Keratinocyte (primary cell): ENCODE results near the gene LAMC3. TPM values are rescaled to one million over a fixed set of nuclear protein-coding genes. Genes with fewer than 3 reads are reported as not detected.
A peak's percentile ranks its signal among the peaks of the same experiment; 100 is the strongest.

Source experiments
- DNase-seq: peaks from one replicate; pipeline ENCODE4 v3.0.0-alpha.2; 2011; ENCODE audit warnings: low read depth, missing footprints, low spot score
- FAIRE-seq: peaks from 2 replicates; lab custom pipeline; 2011; peaks lifted over from hg19 to GRCh38; lab: Jason Lieb, UNC
- H2AFZ ChIP-seq: 2 replicates; pipeline ENCODE4 v1.6.0; 2012; ENCODE audit warnings: low read length, control low read depth, inconsistent platforms; ENCODE audit not compliant: control insufficient read depth
- H3K27ac ChIP-seq: 2 replicates; pipeline ENCODE4 v1.5.1; 2011; ENCODE audit warnings: low read length; ENCODE audit not compliant: control insufficient read depth, insufficient read depth
- H3K27me3 ChIP-seq: 3 replicates; pipeline ENCODE4 v1.6.0; 2011; ENCODE audit warnings: low read length; ENCODE audit not compliant: control insufficient read depth, insufficient read depth; ENCODE audit errors: extremely low read depth
- H3K36me3 ChIP-seq, 2 experiments: 2 replicates in 1 of 2; 3 replicates in 1 of 2; pipeline ENCODE4 v1.5.1; 2011; ENCODE audit warnings: low read length in 2 of 2, mild to moderate bottlenecking in 1 of 2; ENCODE audit not compliant: control insufficient read depth in 2 of 2, insufficient read depth in 2 of 2; ENCODE audit errors: extremely low read depth in 1 of 2
- H3K4me1 ChIP-seq: 3 replicates; pipeline ENCODE4 v1.5.1; 2011; ENCODE audit warnings: low read length; ENCODE audit not compliant: control insufficient read depth, insufficient read depth; ENCODE audit errors: extremely low read depth
- H3K4me2 ChIP-seq: 3 replicates; pipeline ENCODE4 v1.6.0; 2011; ENCODE audit warnings: low read depth, low read length; ENCODE audit not compliant: control insufficient read depth, insufficient read depth; ENCODE audit errors: extremely low read depth
- H3K4me3 ChIP-seq, 3 experiments: fragments of 200-600 bp in 1 of 3; sonication (generic) in 1 of 3; 2 replicates in 2 of 3; 3 replicates in 1 of 3; pipeline ENCODE4 v1.5.1; 2011 to 2016; ENCODE audit warnings: low read length in 3 of 3, mild to moderate bottlenecking in 3 of 3, control low read depth in 2 of 3, inconsistent platforms in 1 of 3, low read depth in 1 of 3, mixed read lengths in 1 of 3, mixed run types in 1 of 3, moderate library complexity in 1 of 3; ENCODE audit not compliant: control insufficient read depth in 2 of 3, insufficient read depth in 2 of 3; ENCODE audit errors: extremely low read depth in 1 of 3
- H3K79me2 ChIP-seq: 2 replicates; pipeline ENCODE4 v1.6.0; 2012; ENCODE audit warnings: low read length; ENCODE audit not compliant: control insufficient read depth, insufficient read depth
- H3K9ac ChIP-seq: 3 replicates; pipeline ENCODE4 v1.6.0; 2011; ENCODE audit warnings: low read length; ENCODE audit not compliant: control insufficient read depth, insufficient read depth; ENCODE audit errors: extremely low read depth
- H3K9me1 ChIP-seq: 3 replicates; pipeline ENCODE4 v1.6.0; 2011; ENCODE audit warnings: low read length; ENCODE audit not compliant: control insufficient read depth, insufficient read depth; ENCODE audit errors: extremely low read depth
- H3K9me3 ChIP-seq: 2 replicates; pipeline ENCODE4 v1.5.1; 2012; ENCODE audit warnings: low read depth, low read length; ENCODE audit not compliant: control insufficient read depth
- H4K20me1 ChIP-seq: 3 replicates; pipeline ENCODE4 v1.6.0; 2011; ENCODE audit warnings: low read length; ENCODE audit not compliant: control insufficient read depth, insufficient read depth; ENCODE audit errors: extremely low read depth
- EZH2 ChIP-seq: IDR thresholded peaks from one replicate; pipeline ENCODE4 v1.6.1; 2012; ENCODE audit warnings: inconsistent platforms, mild to moderate bottlenecking, low read length, moderate library complexity
- dilution Hi-C: fragments of 300-500 bp; cut with MboI; formaldehyde crosslinking; loops from one replicate; pipeline ENCODE4 v1.7.0; 2020; ENCODE audit warnings: low sequenced_read_pairs; ENCODE audit not compliant: extremely low pct_ligation_motif_present
- polyA plus RNA-seq, 5 experiments: library from polyadenylated mRNA; depleted of rRNA in 3 of 5; stranded (reverse) in 3 of 5; stranded (forward) in 1 of 5; unstranded in 1 of 5; fragments of >200 nt; gene quantifications; 1 replicate in 1 of 5; 2 replicates in 3 of 5; 3 replicates in 1 of 5; pipeline versions ENCODE4 v1.2.1 to v1.2.3, GENCODE V29; 2011 to 2012; ENCODE audit warnings: missing spikeins in 2 of 5, low read depth in 1 of 5, low replicate concordance in 1 of 5
- TF ChIP-seq, protein P1 (sequence below), 3 experiments: IDR thresholded peaks in 1 of 3; conservative IDR thresholded peaks in 1 of 3; optimal IDR thresholded peaks in 1 of 3; 2 replicates in 2 of 3; 3 replicates in 1 of 3; pipeline versions ENCODE3 to v1.5.1; 2011; ENCODE audit warnings: low read length in 3 of 3, mild to moderate bottlenecking in 3 of 3, moderate library complexity in 2 of 3, control low read depth in 1 of 3, inconsistent platforms in 1 of 3; ENCODE audit not compliant: insufficient read depth in 2 of 3; ENCODE audit errors: extremely low read depth in 1 of 3

The LAMC3 gene
- polyA plus RNA-seq, 1 donor (not counting 4 experiments of a cell fraction or from before 2014, with no cell fraction given), result not detected

- DNase-seq (peak; percentile 7), FAIRE-seq (no peak)
- no peaks in the 10 kb centered on the region for H3K79me2 ChIP-seq
- no peaks in the 10 kb centered on the region for H3K9me1 ChIP-seq
- no peaks in the 10 kb centered on the region for H3K36me3 ChIP-seq
- no peaks in the 10 kb centered on the region for H4K20me1 ChIP-seq
- no peaks in the 10 kb centered on the region for H3K9me3 ChIP-seq
- H3K4me2 ChIP-seq, result peak overlapping the region; percentile 7
- no peak for TF ChIP-seq EZH2
- TF ChIP-seq, protein P1, sequence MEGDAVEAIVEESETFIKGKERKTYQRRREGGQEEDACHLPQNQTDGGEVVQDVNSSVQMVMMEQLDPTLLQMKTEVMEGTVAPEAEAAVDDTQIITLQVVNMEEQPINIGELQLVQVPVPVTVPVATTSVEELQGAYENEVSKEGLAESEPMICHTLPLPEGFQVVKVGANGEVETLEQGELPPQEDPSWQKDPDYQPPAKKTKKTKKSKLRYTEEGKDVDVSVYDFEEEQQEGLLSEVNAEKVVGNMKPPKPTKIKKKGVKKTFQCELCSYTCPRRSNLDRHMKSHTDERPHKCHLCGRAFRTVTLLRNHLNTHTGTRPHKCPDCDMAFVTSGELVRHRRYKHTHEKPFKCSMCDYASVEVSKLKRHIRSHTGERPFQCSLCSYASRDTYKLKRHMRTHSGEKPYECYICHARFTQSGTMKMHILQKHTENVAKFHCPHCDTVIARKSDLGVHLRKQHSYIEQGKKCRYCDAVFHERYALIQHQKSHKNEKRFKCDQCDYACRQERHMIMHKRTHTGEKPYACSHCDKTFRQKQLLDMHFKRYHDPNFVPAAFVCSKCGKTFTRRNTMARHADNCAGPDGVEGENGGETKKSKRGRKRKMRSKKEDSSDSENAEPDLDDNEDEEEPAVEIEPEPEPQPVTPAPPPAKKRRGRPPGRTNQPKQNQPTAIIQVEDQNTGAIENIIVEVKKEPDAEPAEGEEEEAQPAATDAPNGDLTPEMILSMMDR (optimal IDR thresholded peaks at IDR 0.05 in 1 of 3, IDR thresholded peaks at IDR 0.05 in 1 of 3, conservative IDR thresholded peaks at IDR 0.05 in 1 of 3; ENCODE audit: extremely low read depth in 1 of 3, insufficient read depth in 2 of 3, low read length in 3 of 3), result peak in 1 of 3 experiments; percentile 7
- peaks cover 11% of the 10 kb centered on the region for H3K4me1 ChIP-seq
- H3K27me3 ChIP-seq, result peaks cover 14% of the 10 kb centered on the region
- H3K27ac ChIP-seq, result no peak overlapping the region
- H2AFZ ChIP-seq, result no peak overlapping the region
- no peak overlapping the region for H3K9ac ChIP-seq
- H3K4me3 ChIP-seq, result no peak overlapping the region
- dilution Hi-C loops, result no loop called here
Measured at GRCh38 chr9:131082774-131083512, 74.0 kb downstream of the LAMC3 start.

GRCh38 chr9:131084661-131085369 lies 75.8 kb downstream of the LAMC3 start:
- Histone ChIP-seq H3K4me2 (no peak overlapping the region), H2AFZ (no peak overlapping the region), H3K9me1 (no peaks in the 10 kb centered on the region), H4K20me1 (no peaks in the 10 kb centered on the region), H3K9me3 (no peaks in the 10 kb centered on the region), H3K4me3 (no peak overlapping the region), H3K27me3 (peaks cover 5% of the 10 kb centered on the region), H3K79me2 (no peaks in the 10 kb centered on the region), H3K27ac (no peak overlapping the region), H3K36me3 (no peaks in the 10 kb centered on the region), H3K4me1 (peaks cover 11% of the 10 kb centered on the region), H3K9ac (no peak overlapping the region)
- no peak for TF ChIP-seq EZH2
- TF ChIP-seq, protein P1 (optimal IDR thresholded peaks at IDR 0.05 in 1 of 3, IDR thresholded peaks at IDR 0.05 in 1 of 3, conservative IDR thresholded peaks at IDR 0.05 in 1 of 3; ENCODE audit: extremely low read depth in 1 of 3, insufficient read depth in 2 of 3, low read length in 3 of 3), result no peak
- no peak for FAIRE-seq
- no peak for DNase-seq
- dilution Hi-C loops, result no loop called here
